ENCODE results near the gene KCNS1. TPM values are rescaled to one million over a fixed set of nuclear protein-coding genes. Genes with fewer than 3 reads are reported as not detected.

The KCNS1 gene
- total RNA-seq, 1 experiment from 2014 or later = 1.2 TPM

DNA sequence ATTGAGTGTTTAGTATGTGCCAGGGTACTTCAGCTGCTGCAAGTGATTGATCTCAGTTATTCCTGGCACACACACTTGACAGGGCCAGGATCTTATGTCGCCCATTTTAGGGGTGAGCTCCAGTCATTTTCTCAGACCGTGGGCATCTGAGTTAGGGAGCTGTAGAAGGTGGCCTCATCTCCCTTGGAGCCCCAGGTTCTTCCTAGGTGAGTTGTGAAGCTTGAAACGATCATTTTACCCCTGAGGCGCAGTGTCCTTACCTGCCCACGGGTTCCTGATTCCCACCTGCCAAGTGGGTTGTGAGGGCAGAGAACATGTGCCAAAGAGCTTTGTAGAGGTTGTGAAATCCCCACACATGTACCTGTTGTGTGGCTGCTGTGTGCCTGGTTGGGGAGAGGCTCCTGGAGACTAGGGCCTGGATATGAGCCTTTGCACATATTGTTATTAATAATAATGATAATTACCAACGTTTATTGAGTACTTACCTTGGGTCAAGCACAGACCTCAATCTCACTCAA lies 465 bp upstream of the KCNS1 start:
- H3K4me1 Mint-ChIP-seq = peaks cover 15% of the 10 kb centered on the region
- H3K4me3 Mint-ChIP-seq = peak overlapping the region; percentile 69
- H3K9me3 Mint-ChIP-seq = 0 out of 2 replicates have a peak, but pooled peaks cover 4% of the 10 kb centered on the region
- ATAC-seq (no peak), DNase-seq (ENCODE audit: low spot score) (no peak)
- no peak overlapping the region for H3K27ac Mint-ChIP-seq
- ChIA-PET CTCF (interaction anchor here (0.6 to 9.5 kb wide), 9 partner anchors 11 to 193 kb away, joined by 3 to 165 read pairs (median 4); partner anchors contain the start of gene WFDC5), POLR2A (no interaction called here)
- TF ChIP-seq, protein P1, sequence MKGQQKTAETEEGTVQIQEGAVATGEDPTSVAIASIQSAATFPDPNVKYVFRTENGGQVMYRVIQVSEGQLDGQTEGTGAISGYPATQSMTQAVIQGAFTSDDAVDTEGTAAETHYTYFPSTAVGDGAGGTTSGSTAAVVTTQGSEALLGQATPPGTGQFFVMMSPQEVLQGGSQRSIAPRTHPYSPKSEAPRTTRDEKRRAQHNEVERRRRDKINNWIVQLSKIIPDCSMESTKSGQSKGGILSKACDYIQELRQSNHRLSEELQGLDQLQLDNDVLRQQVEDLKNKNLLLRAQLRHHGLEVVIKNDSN (CRISPR knock-in tag; IDR thresholded peaks at IDR 0.05) = no peak
- TF ChIP-seq OVOL2 (CRISPR knock-in tag; IDR thresholded peaks at IDR 0.05; ENCODE audit: borderline replicate concordance) = no peak
- TF ChIP-seq, protein P2, sequence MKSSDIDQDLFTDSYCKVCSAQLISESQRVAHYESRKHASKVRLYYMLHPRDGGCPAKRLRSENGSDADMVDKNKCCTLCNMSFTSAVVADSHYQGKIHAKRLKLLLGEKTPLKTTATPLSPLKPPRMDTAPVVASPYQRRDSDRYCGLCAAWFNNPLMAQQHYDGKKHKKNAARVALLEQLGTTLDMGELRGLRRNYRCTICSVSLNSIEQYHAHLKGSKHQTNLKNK (CRISPR knock-in tag; IDR thresholded peaks at IDR 0.05) = no peak
- no peak for TF ChIP-seq CREM (CRISPR knock-in tag; IDR thresholded peaks at IDR 0.05)
- TF ChIP-seq SOX15 (CRISPR knock-in tag; IDR thresholded peaks at IDR 0.05) = no peak
- no peak for TF ChIP-seq NFYB (CRISPR knock-in tag; conservative IDR thresholded peaks at IDR 0.05; ENCODE audit: low read depth)
- TF ChIP-seq, protein P3, sequence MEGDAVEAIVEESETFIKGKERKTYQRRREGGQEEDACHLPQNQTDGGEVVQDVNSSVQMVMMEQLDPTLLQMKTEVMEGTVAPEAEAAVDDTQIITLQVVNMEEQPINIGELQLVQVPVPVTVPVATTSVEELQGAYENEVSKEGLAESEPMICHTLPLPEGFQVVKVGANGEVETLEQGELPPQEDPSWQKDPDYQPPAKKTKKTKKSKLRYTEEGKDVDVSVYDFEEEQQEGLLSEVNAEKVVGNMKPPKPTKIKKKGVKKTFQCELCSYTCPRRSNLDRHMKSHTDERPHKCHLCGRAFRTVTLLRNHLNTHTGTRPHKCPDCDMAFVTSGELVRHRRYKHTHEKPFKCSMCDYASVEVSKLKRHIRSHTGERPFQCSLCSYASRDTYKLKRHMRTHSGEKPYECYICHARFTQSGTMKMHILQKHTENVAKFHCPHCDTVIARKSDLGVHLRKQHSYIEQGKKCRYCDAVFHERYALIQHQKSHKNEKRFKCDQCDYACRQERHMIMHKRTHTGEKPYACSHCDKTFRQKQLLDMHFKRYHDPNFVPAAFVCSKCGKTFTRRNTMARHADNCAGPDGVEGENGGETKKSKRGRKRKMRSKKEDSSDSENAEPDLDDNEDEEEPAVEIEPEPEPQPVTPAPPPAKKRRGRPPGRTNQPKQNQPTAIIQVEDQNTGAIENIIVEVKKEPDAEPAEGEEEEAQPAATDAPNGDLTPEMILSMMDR (IDR thresholded peaks at IDR 0.05) = no peak
- TF ChIP-seq, protein P4, sequence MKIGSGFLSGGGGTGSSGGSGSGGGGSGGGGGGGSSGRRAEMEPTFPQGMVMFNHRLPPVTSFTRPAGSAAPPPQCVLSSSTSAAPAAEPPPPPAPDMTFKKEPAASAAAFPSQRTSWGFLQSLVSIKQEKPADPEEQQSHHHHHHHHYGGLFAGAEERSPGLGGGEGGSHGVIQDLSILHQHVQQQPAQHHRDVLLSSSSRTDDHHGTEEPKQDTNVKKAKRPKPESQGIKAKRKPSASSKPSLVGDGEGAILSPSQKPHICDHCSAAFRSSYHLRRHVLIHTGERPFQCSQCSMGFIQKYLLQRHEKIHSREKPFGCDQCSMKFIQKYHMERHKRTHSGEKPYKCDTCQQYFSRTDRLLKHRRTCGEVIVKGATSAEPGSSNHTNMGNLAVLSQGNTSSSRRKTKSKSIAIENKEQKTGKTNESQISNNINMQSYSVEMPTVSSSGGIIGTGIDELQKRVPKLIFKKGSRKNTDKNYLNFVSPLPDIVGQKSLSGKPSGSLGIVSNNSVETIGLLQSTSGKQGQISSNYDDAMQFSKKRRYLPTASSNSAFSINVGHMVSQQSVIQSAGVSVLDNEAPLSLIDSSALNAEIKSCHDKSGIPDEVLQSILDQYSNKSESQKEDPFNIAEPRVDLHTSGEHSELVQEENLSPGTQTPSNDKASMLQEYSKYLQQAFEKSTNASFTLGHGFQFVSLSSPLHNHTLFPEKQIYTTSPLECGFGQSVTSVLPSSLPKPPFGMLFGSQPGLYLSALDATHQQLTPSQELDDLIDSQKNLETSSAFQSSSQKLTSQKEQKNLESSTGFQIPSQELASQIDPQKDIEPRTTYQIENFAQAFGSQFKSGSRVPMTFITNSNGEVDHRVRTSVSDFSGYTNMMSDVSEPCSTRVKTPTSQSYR (CRISPR knock-in tag; IDR thresholded peaks at IDR 0.05) = no peak
- no peak for TF ChIP-seq TEAD1 (CRISPR knock-in tag; IDR thresholded peaks at IDR 0.05)
- TF ChIP-seq, protein P5, sequence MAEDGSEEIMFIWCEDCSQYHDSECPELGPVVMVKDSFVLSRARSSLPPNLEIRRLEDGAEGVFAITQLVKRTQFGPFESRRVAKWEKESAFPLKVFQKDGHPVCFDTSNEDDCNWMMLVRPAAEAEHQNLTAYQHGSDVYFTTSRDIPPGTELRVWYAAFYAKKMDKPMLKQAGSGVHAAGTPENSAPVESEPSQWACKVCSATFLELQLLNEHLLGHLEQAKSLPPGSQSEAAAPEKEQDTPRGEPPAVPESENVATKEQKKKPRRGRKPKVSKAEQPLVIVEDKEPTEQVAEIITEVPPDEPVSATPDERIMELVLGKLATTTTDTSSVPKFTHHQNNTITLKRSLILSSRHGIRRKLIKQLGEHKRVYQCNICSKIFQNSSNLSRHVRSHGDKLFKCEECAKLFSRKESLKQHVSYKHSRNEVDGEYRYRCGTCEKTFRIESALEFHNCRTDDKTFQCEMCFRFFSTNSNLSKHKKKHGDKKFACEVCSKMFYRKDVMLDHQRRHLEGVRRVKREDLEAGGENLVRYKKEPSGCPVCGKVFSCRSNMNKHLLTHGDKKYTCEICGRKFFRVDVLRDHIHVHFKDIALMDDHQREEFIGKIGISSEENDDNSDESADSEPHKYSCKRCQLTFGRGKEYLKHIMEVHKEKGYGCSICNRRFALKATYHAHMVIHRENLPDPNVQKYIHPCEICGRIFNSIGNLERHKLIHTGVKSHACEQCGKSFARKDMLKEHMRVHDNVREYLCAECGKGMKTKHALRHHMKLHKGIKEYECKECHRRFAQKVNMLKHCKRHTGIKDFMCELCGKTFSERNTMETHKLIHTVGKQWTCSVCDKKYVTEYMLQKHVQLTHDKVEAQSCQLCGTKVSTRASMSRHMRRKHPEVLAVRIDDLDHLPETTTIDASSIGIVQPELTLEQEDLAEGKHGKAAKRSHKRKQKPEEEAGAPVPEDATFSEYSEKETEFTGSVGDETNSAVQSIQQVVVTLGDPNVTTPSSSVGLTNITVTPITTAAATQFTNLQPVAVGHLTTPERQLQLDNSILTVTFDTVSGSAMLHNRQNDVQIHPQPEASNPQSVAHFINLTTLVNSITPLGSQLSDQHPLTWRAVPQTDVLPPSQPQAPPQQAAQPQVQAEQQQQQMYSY (CRISPR knock-in tag; IDR thresholded peaks at IDR 0.05) = no peak
- TF ChIP-seq, protein P6, sequence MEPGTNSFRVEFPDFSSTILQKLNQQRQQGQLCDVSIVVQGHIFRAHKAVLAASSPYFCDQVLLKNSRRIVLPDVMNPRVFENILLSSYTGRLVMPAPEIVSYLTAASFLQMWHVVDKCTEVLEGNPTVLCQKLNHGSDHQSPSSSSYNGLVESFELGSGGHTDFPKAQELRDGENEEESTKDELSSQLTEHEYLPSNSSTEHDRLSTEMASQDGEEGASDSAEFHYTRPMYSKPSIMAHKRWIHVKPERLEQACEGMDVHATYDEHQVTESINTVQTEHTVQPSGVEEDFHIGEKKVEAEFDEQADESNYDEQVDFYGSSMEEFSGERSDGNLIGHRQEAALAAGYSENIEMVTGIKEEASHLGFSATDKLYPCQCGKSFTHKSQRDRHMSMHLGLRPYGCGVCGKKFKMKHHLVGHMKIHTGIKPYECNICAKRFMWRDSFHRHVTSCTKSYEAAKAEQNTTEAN (CRISPR knock-in tag; IDR thresholded peaks at IDR 0.05) = no peak
- TF ChIP-seq ZNF219 (CRISPR knock-in tag; IDR thresholded peaks at IDR 0.05; ENCODE audit: borderline replicate concordance) = no peak
- TF ChIP-seq MYBL2 (CRISPR knock-in tag; IDR thresholded peaks at IDR 0.05) = no peak
- TF ChIP-seq ZNF317 (CRISPR knock-in tag; IDR thresholded peaks at IDR 0.05; ENCODE audit: borderline replicate concordance, low read depth) = no peak
- no peak for TF ChIP-seq NFE2L1 (CRISPR knock-in tag; IDR thresholded peaks at IDR 0.05)
- TF ChIP-seq FOXP1 (CRISPR knock-in tag; IDR thresholded peaks at IDR 0.05; ENCODE audit: borderline replicate concordance) = no peak
- TF ChIP-seq KAT7 (CRISPR knock-in tag; IDR thresholded peaks at IDR 0.05; ENCODE audit: borderline replicate concordance) = no peak
- TF ChIP-seq JAZF1 (CRISPR knock-in tag; IDR thresholded peaks at IDR 0.05) = no peak
- TF ChIP-seq NR1H2 (CRISPR knock-in tag; IDR thresholded peaks at IDR 0.05) = no peak
- H3K36me3 Mint-ChIP-seq = peaks cover 3% of the 10 kb centered on the region; the same call in 1 of the 2 replicates
- peaks cover 58% of the 10 kb centered on the region for H3K27me3 Mint-ChIP-seq (ENCODE audit: low read depth)

Measured in WTC11 (cell line).